ENCODE results near the gene ITM2C. TPM values are rescaled to one million over a fixed set of nuclear protein-coding genes. Genes with fewer than 3 reads are reported as not detected.
A peak's percentile ranks its signal among the peaks of the same experiment; 100 is the strongest.

ITM2C gene
- total and polyA plus RNA-seq, 2 of the 13 experiments (the other 11 are each of a cell fraction or from before 2014, with no cell fraction given) = 70.5 to 270 TPM

GRCh38 chr2:230824406-230824978, 40.2 kb upstream of the ITM2C start (continued):
- TF ChIP-seq CEBPG (CRISPR knock-in tag; IDR thresholded peaks at IDR 0.05) = peak; percentile 58

GRCh38 chr2:230825354-230825753, 39.4 kb upstream of the ITM2C start:
- no peaks in the 10 kb centered on the region for H3K79me2 ChIP-seq (ENCODE audit: insufficient read depth, low read length)
- no peaks in the 10 kb centered on the region for H3K4me1 ChIP-seq (ENCODE audit: insufficient read depth, low read length)
- DNase-seq (ENCODE audit: low spot score) (no peak), FAIRE-seq (no peak), ATAC-seq (no peak)
- ChIA-PET CTCF (ENCODE audit: low intra/inter-chr PET ratio, low total read pairs) (interaction anchor here (3.0 kb wide), 1 partner anchor 24 kb away, joined by 25 read pairs; no protein-coding TSS in a partner anchor), POLR2A (no interaction called here)
- no peak overlapping the region for H3K4me3 ChIP-seq (replicated peaks in 1 of 3; ENCODE audit: insufficient read depth in 1 of 3, low read depth in 2 of 3, low read length in 3 of 3)
- TF ChIP-seq MAFK (conservative IDR thresholded peaks at IDR 0.05 in 1 of 2, IDR thresholded peaks at IDR 0.05 in 1 of 2; ENCODE audit: low read length in 2 of 2) (peak; percentile 76 to 77), MAFF (IDR thresholded peaks at IDR 0.05; ENCODE audit: low read depth, low read length) (peak; percentile 67), EZH2 (conservative IDR thresholded peaks at IDR 0.05; ENCODE audit: low read depth, low read length) (no peak)
- H3K9ac ChIP-seq (ENCODE audit: insufficient read depth, low read depth, low read length) = no peak overlapping the region
- H2AFZ ChIP-seq (ENCODE audit: low read length) = no peak overlapping the region
- H3K36me3 ChIP-seq (replicated peaks in 1 of 2; ENCODE audit: control insufficient read depth in 1 of 2, insufficient read depth in 2 of 2, low read length in 2 of 2) = peaks cover 0 to 2% of the 10 kb centered on the region in 2 experiments; a peak in 1 of 5 replicates
- H3K9me3 ChIP-seq (ENCODE audit: low read length) = peaks cover 5% of the 10 kb centered on the region; the same call in 1 of the 2 replicates
- no peak overlapping the region for H3K4me2 ChIP-seq (ENCODE audit: low read depth, low read length)
- H4K20me1 ChIP-seq (ENCODE audit: insufficient read depth, low read length) = no peaks in the 10 kb centered on the region
- no TSS peak for BruUV-seq (replicated peaks)
- 9% methylated on average over 1 of the region's 1 CpG for WGBS (ENCODE audit: low lambda C conversion rate)
- no peak overlapping the region for H3K27ac ChIP-seq (ENCODE audit: extremely low read length, insufficient read depth, low read length)
- H3K27me3 ChIP-seq (ENCODE audit: control insufficient read depth in 1 of 2, insufficient read depth in 2 of 2, low read length in 2 of 2) = peaks cover 2 to 31% of the 10 kb centered on the region in 2 experiments; a peak in 4 of 5 replicates
- in situ Hi-C loops (cut with HindIII; ENCODE audit: extremely low pct_ligation_motif_present, low pct_unique_long_range_greater_than_20kb) (no loop called here), intact Hi-C loops (cut with micrococcal nuclease; ENCODE audit: unreplicated experiment) (no loop called here)

- no TSS peak for BruUV-seq (replicated peaks)
- Histone ChIP-seq H3K36me3 (replicated peaks in 1 of 2; ENCODE audit: control insufficient read depth in 1 of 2, insufficient read depth in 2 of 2, low read length in 2 of 2) (no peaks in the 10 kb centered on the region), H3K9ac (ENCODE audit: insufficient read depth, low read depth, low read length) (no peak overlapping the region), H3K4me3 (replicated peaks in 1 of 3; ENCODE audit: insufficient read depth in 1 of 3, low read depth in 2 of 3, low read length in 3 of 3) (no peak overlapping the region), H2AFZ (ENCODE audit: low read length) (no peak overlapping the region), H3K79me2 (ENCODE audit: insufficient read depth, low read length) (no peaks in the 10 kb centered on the region), H3K27me3 (ENCODE audit: control insufficient read depth in 1 of 2, insufficient read depth in 2 of 2, low read length in 2 of 2) (peaks cover 2 to 48% of the 10 kb centered on the region in 2 experiments; a peak in 4 of 5 replicates), H4K20me1 (ENCODE audit: insufficient read depth, low read length) (no peaks in the 10 kb centered on the region), H3K4me1 (ENCODE audit: insufficient read depth, low read length) (no peaks in the 10 kb centered on the region), H3K27ac (ENCODE audit: extremely low read length, insufficient read depth, low read length) (no peak overlapping the region), H3K9me3 (ENCODE audit: low read length) (peaks cover 7% of the 10 kb centered on the region; the same call in 1 of the 2 replicates), H3K4me2 (ENCODE audit: low read depth, low read length) (no peak overlapping the region)
- in situ Hi-C loops (cut with HindIII; ENCODE audit: extremely low pct_ligation_motif_present, low pct_unique_long_range_greater_than_20kb) = no loop called here
- DNase-seq (ENCODE audit: low spot score) (no peak), FAIRE-seq (no peak), ATAC-seq (no peak)
- TF ChIP-seq EHMT2 (IDR thresholded peaks at IDR 0.05; ENCODE audit: borderline replicate concordance, low read depth, low read length) (no peak), CBX1 (IDR thresholded peaks at IDR 0.05; ENCODE audit: low read depth) (no peak), ZNF337 (CRISPR knock-in tag; IDR thresholded peaks at IDR 0.05; ENCODE audit: borderline replicate concordance, low read depth) (no peak)
- 72% methylated on average over 35 of the region's 36 CpGs for WGBS (ENCODE audit: low lambda C conversion rate)
- intact Hi-C loops (cut with micrococcal nuclease; ENCODE audit: unreplicated experiment) = no loop called here
- ChIA-PET CTCF (ENCODE audit: low intra/inter-chr PET ratio, low total read pairs) (no interaction called here), POLR2A (no interaction called here)
These were observed 36.9 kb upstream of the ITM2C start for GRCh38 chr2:230827774-230828271.
